Peyer's patch (tissue), 4 donors: ENCODE results near the gene MARCHF9.

Source experiments
- CTCF ChIP-seq, 6 experiments: fragments of 450-650 bp in 4 of 6; fragments of 200-600 bp in 2 of 6; sonication (generic) in 1 of 6; IDR thresholded peaks; one replicate each; pipeline ENCODE4 v1.5.1; 2017 to 2019; ENCODE audit warnings: antibody characterized with exemption in 6 of 6, mild to moderate bottlenecking in 3 of 6, moderate library complexity in 1 of 6
- POLR2A ChIP-seq, 2 donors: fragments of 450-650 bp; IDR thresholded peaks; one replicate each; pipeline ENCODE4 v1.5.1; 2017; ENCODE audit warnings: antibody characterized with exemption in 2 of 2, mild to moderate bottlenecking in 2 of 2, moderate library complexity in 2 of 2

GRCh38 chr12:57727758-57728395, 27.0 kb upstream of the MARCHF9 start:
- TF ChIP-seq CTCF (IDR thresholded peaks at IDR 0.05) (no peak), POLR2A (IDR thresholded peaks at IDR 0.05) (no peak)
